Choroid plexus epithelial cell (primary cell): ENCODE measurements around the gene SLMAP.

Experiments used
- DNase-seq: peaks from one replicate; pipeline ENCODE4 v3.0.0-alpha.2; 2010; ENCODE audit warnings: low read depth
- H3K4me3 ChIP-seq: 2 replicates; pipeline ENCODE4 v1.5.1; 2011; ENCODE audit warnings: low read depth, mild to moderate bottlenecking, control low read depth, low read length, moderate library complexity
- TF ChIP-seq, protein P1 (sequence below): conservative IDR thresholded peaks from 2 replicates; pipeline ENCODE4 v1.5.1; 2011; ENCODE audit warnings: low read depth, mild to moderate bottlenecking, control low read depth, inconsistent platforms, low read length, moderate library complexity

Gene SLMAP

DNA sequence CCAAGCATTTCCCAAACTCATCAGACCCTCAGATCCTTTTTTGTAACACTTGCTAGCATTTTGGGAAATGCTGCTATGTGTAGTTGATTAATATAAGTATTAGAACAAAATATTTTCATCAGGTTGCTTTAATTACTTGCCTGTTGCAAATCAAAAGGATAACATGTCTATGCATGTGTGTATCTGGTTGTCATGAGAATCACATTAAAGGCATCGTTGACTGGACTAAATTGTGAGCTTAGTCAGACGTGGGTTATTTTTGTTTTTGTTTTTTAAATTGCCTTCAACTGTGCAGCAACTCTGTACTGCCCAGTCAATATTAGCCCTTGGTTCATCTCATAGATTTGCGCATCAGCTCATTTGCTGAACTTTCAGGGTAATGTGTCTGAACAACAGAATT lies 81.6 kb downstream of the SLMAP start:
- H3K4me3 ChIP-seq, result no peak overlapping the region
- TF ChIP-seq, protein P1, sequence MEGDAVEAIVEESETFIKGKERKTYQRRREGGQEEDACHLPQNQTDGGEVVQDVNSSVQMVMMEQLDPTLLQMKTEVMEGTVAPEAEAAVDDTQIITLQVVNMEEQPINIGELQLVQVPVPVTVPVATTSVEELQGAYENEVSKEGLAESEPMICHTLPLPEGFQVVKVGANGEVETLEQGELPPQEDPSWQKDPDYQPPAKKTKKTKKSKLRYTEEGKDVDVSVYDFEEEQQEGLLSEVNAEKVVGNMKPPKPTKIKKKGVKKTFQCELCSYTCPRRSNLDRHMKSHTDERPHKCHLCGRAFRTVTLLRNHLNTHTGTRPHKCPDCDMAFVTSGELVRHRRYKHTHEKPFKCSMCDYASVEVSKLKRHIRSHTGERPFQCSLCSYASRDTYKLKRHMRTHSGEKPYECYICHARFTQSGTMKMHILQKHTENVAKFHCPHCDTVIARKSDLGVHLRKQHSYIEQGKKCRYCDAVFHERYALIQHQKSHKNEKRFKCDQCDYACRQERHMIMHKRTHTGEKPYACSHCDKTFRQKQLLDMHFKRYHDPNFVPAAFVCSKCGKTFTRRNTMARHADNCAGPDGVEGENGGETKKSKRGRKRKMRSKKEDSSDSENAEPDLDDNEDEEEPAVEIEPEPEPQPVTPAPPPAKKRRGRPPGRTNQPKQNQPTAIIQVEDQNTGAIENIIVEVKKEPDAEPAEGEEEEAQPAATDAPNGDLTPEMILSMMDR, result no peak
- DNase-seq, result no peak

DNA sequence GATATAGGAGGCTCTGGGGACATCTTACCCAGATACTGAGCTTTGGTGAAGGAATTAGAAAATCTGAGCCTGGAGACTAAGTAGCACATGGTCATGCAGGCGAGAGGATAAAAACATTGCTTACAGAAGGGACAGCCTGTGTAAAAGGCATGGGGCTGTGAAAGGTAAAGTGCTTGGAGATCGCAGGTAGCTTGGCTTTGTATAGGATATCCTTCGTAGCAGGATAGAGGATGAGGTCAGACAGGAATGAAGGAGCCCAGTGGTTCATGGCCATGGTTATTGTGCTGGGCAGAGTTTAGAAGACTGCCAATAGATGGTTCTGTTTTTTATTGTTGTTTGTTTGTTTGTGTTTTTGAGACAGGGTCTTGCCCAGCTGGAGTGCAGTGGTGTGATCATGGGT lies 82.5 kb downstream of the SLMAP start:
- H3K4me3 ChIP-seq, result no peak overlapping the region
- DNase-seq, result no peak
- TF ChIP-seq, protein P1, result no peak

DNA sequence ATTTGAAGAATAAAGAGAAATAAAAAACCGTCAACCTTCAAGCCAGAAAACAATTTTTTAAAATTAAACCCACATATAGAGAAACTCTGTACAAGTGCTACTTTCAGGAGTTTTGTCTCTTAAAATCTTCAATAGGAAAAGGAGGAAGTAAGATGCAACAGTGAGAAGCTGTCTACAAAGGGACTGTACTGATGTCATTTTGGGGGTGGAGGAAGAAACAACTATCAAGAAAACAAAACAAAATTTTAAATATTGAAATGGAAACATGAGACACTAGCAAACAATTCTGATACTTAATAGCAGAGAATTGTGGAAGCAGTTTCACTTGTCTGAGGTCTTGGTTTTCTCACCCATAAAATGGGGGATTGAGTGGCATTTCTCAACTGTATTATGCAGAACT lies 84.4 kb downstream of the SLMAP start:
- no peak for DNase-seq
- no peak overlapping the region for H3K4me3 ChIP-seq
- TF ChIP-seq, protein P1, result no peak

DNA sequence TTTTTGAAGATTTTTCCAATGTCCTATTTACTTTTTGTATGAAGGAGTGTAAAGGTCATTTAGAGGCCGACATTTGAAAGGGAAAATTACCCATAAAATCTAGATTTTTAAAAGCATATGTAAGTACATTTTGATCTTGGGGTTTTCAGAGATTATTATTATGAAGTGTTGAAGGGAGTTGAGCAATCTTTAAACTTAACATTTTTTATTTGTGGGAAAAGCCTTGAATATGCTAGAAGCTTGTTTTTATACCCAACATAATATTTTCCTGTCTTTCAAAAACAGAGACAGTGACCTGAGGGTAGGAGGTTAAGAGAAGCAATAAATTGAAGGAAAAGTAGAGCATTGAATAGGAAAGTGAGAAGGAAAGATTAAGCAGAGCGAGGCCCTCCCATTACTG lies 85.7 kb downstream of the SLMAP start:
- TF ChIP-seq, protein P1, result no peak
- no peak for DNase-seq
- no peak overlapping the region for H3K4me3 ChIP-seq

DNA sequence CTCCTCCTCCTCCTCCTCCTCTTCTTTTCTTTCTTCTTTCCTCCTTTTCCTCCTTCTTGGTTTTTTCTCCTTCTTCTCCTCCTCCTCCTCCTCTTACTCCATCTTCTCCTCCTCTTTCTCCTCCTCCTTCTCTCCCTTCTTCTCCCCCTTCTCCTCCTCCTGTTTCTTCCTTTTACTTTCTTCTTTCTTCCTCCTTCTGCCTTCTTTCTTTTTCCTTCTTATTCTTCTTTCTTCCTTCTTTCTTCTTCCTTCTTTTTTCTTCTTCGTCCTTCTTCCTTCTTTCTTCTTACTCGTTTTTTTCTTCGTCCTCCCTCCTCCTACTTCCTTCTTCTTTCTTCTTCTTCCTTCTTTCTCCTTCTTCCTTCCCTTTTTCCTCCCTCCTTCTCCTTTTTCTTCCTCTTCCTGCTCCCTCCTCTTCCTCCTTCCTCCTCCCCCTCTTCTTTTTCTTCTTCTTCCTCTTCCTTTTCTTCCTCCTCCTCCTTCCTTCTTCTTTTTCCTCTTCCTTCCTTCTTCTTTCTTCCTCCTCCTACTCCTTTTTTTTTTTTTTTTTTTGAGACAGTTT lies 92.1 kb downstream of the SLMAP start:
- TF ChIP-seq, protein P1, result no peak
- no peak for DNase-seq
- no peak overlapping the region for H3K4me3 ChIP-seq

DNA sequence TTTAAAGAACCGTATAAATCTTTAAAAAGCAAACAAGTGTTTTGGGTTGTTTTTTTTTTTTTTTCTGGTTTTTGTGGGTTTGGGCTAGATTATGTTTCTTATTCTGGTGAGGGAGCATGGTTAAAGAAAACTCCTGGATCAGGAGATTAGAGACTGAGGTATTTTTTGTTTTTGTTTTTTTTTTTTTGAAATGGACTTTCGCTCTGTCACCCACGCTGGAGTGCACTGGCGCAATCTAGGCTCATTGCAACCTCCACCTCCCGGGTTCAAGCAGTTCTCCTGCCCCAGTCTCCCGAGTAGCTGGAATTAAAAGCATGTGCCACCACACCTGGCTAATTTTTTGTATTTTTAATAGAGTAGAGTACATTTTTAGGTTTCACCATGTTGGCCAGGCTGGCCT lies 95.2 kb downstream of the SLMAP start:
- TF ChIP-seq, protein P1, result no peak
- no peak overlapping the region for H3K4me3 ChIP-seq
- DNase-seq, result no peak

DNA sequence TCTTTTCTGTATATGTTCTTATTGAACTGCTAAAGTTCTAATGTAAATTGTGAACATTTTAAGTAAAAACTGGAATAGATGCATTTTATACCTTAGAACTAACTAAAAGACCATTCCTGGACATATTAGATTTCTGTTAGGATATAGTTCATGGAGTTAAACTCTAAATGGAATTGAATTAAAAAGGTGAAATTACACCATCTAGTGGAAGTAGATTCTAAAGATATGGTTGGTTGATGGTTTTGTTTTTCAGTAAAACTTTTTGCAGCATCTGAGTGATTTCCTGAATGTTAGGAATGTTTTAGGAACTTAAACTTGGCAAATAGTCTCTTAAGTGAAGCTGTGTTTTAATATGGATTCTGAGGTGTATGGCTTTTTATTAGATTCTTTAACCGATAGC lies 96.8 kb downstream of the SLMAP start:
- DNase-seq, result peak; percentile 65
- TF ChIP-seq, protein P1, result peak; percentile 39
- H3K4me3 ChIP-seq, result no peak overlapping the region
